ENCODE measurements around the gene CACNA2D2.

CACNA2D2 gene

GRCh38 chr3:50317300-50317699, 186.1 kb downstream of the CACNA2D2 start:
- peak in 1 of 56 donors; percentile 33 for DNase-seq

- DNase-seq, result no peak
Observed at GRCh38 chr3:50316657-50317242, 186.7 kb downstream of the CACNA2D2 start.

GRCh38 chr3:50314816-50315215, 188.6 kb downstream of the CACNA2D2 start:
- DNase-seq, result no peak

GRCh38 chr3:50314342-50314741, 189.1 kb downstream of the CACNA2D2 start:
- DNase-seq, result no peak
